ENCODE data around the gene BICRA. TPM values are rescaled to one million over a fixed set of nuclear protein-coding genes. Genes with fewer than 3 reads are reported as not detected.

The BICRA gene
- total and polyA plus RNA-seq, 9 of the 15 experiments (the other 6 are each of a cell fraction or from before 2014, with no cell fraction given), result 0.01 to 8.8 (median 1.2) TPM

DNA sequence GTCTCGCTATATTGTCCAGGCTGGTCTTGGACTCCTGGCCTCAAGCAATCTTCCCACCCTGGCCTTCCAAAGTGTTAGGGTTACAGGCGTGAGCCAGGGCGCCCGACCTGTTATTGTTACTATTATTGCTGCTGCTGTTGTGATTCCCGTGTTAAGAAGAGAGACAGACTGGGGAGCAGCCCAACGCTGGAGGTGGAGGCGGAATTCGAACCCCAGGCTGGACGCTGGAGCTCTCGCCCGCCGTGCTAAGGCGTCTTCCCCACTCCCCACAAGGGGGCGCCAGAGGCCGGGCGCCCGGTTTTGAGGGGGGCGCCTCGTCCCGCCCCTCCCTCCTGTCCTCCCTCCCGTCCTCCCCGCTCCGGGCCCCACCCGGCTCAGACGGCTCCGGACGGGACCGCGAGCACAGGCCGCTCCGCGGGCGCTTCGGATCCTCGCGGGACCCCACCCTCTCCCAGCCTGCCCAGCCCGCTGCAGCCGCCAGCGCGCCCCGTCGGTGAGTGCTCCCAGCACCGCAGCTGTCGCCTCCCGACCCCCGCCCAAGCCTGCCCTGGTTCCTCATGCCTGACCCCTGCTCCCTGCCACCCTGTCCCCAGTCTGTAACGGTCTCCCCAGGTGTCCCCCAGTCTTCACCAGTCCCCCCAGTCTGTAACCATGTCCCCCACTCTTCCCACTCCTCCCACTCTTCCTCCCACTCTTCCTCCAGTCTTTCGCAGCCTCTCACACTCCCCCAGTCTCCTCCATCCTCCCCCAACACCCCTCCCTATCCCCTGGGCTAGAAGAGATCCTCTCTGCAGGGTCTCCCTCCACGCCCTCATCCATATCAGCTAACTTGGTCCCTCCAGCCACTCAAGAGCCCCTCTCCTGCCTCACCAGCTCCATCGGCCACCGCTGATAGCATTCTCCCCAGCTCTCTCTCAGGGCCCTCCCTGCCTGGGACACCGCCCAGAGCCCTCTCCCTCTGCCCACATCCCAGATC, 104.4 kb downstream of the BICRA start, which contains the start of gene EHD2 (continued):
- TF ChIP-seq ELF2 (CRISPR knock-in tag; IDR thresholded peaks at IDR 0.05), result no peak
- no peak for TF ChIP-seq RAD51 (IDR thresholded peaks at IDR 0.05; ENCODE audit: borderline replicate concordance, low read depth)
- TF ChIP-seq, protein P1, sequence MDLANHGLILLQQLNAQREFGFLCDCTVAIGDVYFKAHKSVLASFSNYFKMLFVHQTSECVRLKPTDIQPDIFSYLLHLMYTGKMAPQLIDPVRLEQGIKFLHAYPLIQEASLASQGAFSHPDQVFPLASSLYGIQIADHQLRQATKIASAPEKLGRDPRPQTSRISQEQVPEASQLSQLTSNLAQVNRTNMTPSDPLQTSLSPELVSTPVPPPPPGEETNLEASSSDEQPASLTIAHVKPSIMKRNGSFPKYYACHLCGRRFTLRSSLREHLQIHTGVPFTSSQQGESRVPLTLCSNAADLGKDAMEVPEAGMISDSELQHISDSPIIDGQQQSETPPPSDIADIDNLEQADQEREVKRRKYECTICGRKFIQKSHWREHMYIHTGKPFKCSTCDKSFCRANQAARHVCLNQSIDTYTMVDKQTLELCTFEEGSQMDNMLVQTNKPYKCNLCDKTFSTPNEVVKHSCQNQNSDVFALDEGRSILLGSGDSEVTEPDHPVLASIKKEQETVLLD (IDR thresholded peaks at IDR 0.05), result peak; percentile 74; the same call in 1 of the 2 replicates
- TF ChIP-seq BRF1 (IDR thresholded peaks at IDR 0.05; ENCODE audit: borderline replicate concordance, extremely low read depth, insufficient read length), result no peak
- TF ChIP-seq E2F5 (CRISPR knock-in tag; IDR thresholded peaks at IDR 0.05), result no peak
- TF ChIP-seq LCOR (CRISPR knock-in tag; IDR thresholded peaks at IDR 0.05), result no peak
- peak; percentile 46; the same call in 1 of the 2 replicates for TF ChIP-seq ETS1 (conservative IDR thresholded peaks at IDR 0.05; ENCODE audit: control insufficient read depth, low read depth, low read length)
- no peak for TF ChIP-seq NR2C1 (IDR thresholded peaks at IDR 0.05)
- no peak for TF ChIP-seq NR2C1 (tag; IDR thresholded peaks at IDR 0.05)
- no peak for TF ChIP-seq KLF6 (CRISPR knock-in tag; IDR thresholded peaks at IDR 0.05; ENCODE audit: borderline replicate concordance)
- no peak for TF ChIP-seq ZNF232 (CRISPR knock-in tag; IDR thresholded peaks at IDR 0.05)
- TF ChIP-seq NFATC3 (IDR thresholded peaks at IDR 0.05), result no peak
- no peak for TF ChIP-seq ASH1L (IDR thresholded peaks at IDR 0.05; ENCODE audit: borderline replicate concordance, low read depth, partially characterized antibody)
- no peak for TF ChIP-seq POU5F1 (IDR thresholded peaks at IDR 0.05; ENCODE audit: borderline replicate concordance, low read depth, low read length, partially characterized antibody)
- TF ChIP-seq MBD2 (IDR thresholded peaks at IDR 0.05; ENCODE audit: borderline replicate concordance, low read depth), result no peak
- no peak for TF ChIP-seq ZNF224 (CRISPR knock-in tag; IDR thresholded peaks at IDR 0.05)
- TF ChIP-seq HDAC3 (IDR thresholded peaks at IDR 0.05; ENCODE audit: borderline replicate concordance, partially characterized antibody), result no peak
- no peak for TF ChIP-seq DACH1 (IDR thresholded peaks at IDR 0.05; ENCODE audit: partially characterized antibody)
- TF ChIP-seq MEIS2 (IDR thresholded peaks at IDR 0.05; ENCODE audit: partially characterized antibody), result no peak
- no peak for TF ChIP-seq ZNF274 (IDR thresholded peaks at IDR 0.05; ENCODE audit: borderline replicate concordance, low read depth, low read length)
- no peak; the same call in 1 of the 2 replicates for TF ChIP-seq L3MBTL2 (IDR thresholded peaks at IDR 0.05)
- peak; percentile 87 for TF ChIP-seq DEAF1 (CRISPR knock-in tag; IDR thresholded peaks at IDR 0.05)
- TF ChIP-seq KDM1A (IDR thresholded peaks at IDR 0.05), result peak; percentile 51 to 69; a peak in 2 of 4 replicates

Measured in K562 (cell line).